ENCODE results near the gene CHIC2.

The CHIC2 gene

GRCh38 chr4:54066088-54066415, 1.6 kb upstream of the CHIC2 start:
- ATAC-seq (ENCODE audit: low read depth) (no peak), DNase-seq (ENCODE audit: low spot score) (no peak)
- Histone ChIP-seq H3K4me1 (ENCODE audit: insufficient read depth, poor library complexity, severe bottlenecking) (peaks cover 45% of the 10 kb centered on the region), H3K27me3 (ENCODE audit: insufficient read depth, poor library complexity, severe bottlenecking) (no peaks in the 10 kb centered on the region), H3K36me3 (ENCODE audit: low read depth) (peaks cover 9% of the 10 kb centered on the region; the same call in 1 of the 2 replicates), H3K9me3 (ENCODE audit: severe bottlenecking) (no peaks in the 10 kb centered on the region), H3K4me3 (ENCODE audit: severe bottlenecking) (no peak overlapping the region), H3K27ac (ENCODE audit: poor library complexity, severe bottlenecking) (peak overlapping the region; percentile 94)
- no peak for TF ChIP-seq CTCF (IDR thresholded peaks at IDR 0.05; ENCODE audit: poor library complexity, severe bottlenecking)

GRCh38 chr4:54065282-54066087, 1.1 kb upstream of the CHIC2 start:
- Histone ChIP-seq H3K9me3 (ENCODE audit: severe bottlenecking) (no peaks in the 10 kb centered on the region), H3K27ac (ENCODE audit: poor library complexity, severe bottlenecking) (peak overlapping the region; percentile 94), H3K4me3 (ENCODE audit: severe bottlenecking) (peak overlapping the region; percentile 86), H3K36me3 (ENCODE audit: low read depth) (peaks cover 14% of the 10 kb centered on the region; the same call in 1 of the 2 replicates), H3K27me3 (ENCODE audit: insufficient read depth, poor library complexity, severe bottlenecking) (no peaks in the 10 kb centered on the region), H3K4me1 (ENCODE audit: insufficient read depth, poor library complexity, severe bottlenecking) (peaks cover 49% of the 10 kb centered on the region)
- ATAC-seq (ENCODE audit: low read depth) (no peak), DNase-seq (ENCODE audit: low spot score) (no peak)
- TF ChIP-seq CTCF (IDR thresholded peaks at IDR 0.05; ENCODE audit: poor library complexity, severe bottlenecking), result no peak

GRCh38 chr4:54063737-54064316, 578 bp downstream of the CHIC2 start:
- peak overlapping the region; percentile 86 for H3K4me3 ChIP-seq (ENCODE audit: severe bottlenecking)
- H3K27ac ChIP-seq (ENCODE audit: poor library complexity, severe bottlenecking), result peak overlapping the region; percentile 94
- no peak for TF ChIP-seq CTCF (IDR thresholded peaks at IDR 0.05; ENCODE audit: poor library complexity, severe bottlenecking)
- H3K4me1 ChIP-seq (ENCODE audit: insufficient read depth, poor library complexity, severe bottlenecking), result peaks cover 58% of the 10 kb centered on the region
- H3K36me3 ChIP-seq (ENCODE audit: low read depth), result peaks cover 18% of the 10 kb centered on the region
- no peaks in the 10 kb centered on the region for H3K9me3 ChIP-seq (ENCODE audit: severe bottlenecking)
- H3K27me3 ChIP-seq (ENCODE audit: insufficient read depth, poor library complexity, severe bottlenecking), result no peaks in the 10 kb centered on the region
- ATAC-seq (ENCODE audit: low read depth) (peak; percentile 12), DNase-seq (ENCODE audit: low spot score) (no peak)

GRCh38 chr4:54063229-54063628, 1.2 kb downstream of the CHIC2 start:
- peak overlapping the region; percentile 86 for H3K4me3 ChIP-seq (ENCODE audit: severe bottlenecking)
- H3K27me3 ChIP-seq (ENCODE audit: insufficient read depth, poor library complexity, severe bottlenecking), result no peaks in the 10 kb centered on the region
- peaks cover 63% of the 10 kb centered on the region for H3K4me1 ChIP-seq (ENCODE audit: insufficient read depth, poor library complexity, severe bottlenecking)
- DNase-seq (ENCODE audit: low spot score) (no peak), ATAC-seq (ENCODE audit: low read depth) (peak; percentile 20; the same call in 1 of the 3 replicates)
- TF ChIP-seq CTCF (IDR thresholded peaks at IDR 0.05; ENCODE audit: poor library complexity, severe bottlenecking), result no peak
- peaks cover 18% of the 10 kb centered on the region for H3K36me3 ChIP-seq (ENCODE audit: low read depth)
- no peaks in the 10 kb centered on the region for H3K9me3 ChIP-seq (ENCODE audit: severe bottlenecking)
- H3K27ac ChIP-seq (ENCODE audit: poor library complexity, severe bottlenecking), result peak overlapping the region; percentile 94

GRCh38 chr4:54062392-54062791, 2.0 kb downstream of the CHIC2 start:
- peaks cover 18% of the 10 kb centered on the region for H3K36me3 ChIP-seq (ENCODE audit: low read depth)
- DNase-seq (ENCODE audit: low spot score), result no peak
- no peak for ATAC-seq (ENCODE audit: low read depth)
- no peak for TF ChIP-seq CTCF (IDR thresholded peaks at IDR 0.05; ENCODE audit: poor library complexity, severe bottlenecking)
- no peaks in the 10 kb centered on the region for H3K27me3 ChIP-seq (ENCODE audit: insufficient read depth, poor library complexity, severe bottlenecking)
- H3K9me3 ChIP-seq (ENCODE audit: severe bottlenecking), result no peaks in the 10 kb centered on the region
- peaks cover 58% of the 10 kb centered on the region for H3K4me1 ChIP-seq (ENCODE audit: insufficient read depth, poor library complexity, severe bottlenecking)
- H3K27ac ChIP-seq (ENCODE audit: poor library complexity, severe bottlenecking), result peak overlapping the region; percentile 94
- peak overlapping the region; percentile 86 for H3K4me3 ChIP-seq (ENCODE audit: severe bottlenecking)
